BLaER1 (cell line): ENCODE results near the gene ZNF3.
A peak's percentile ranks its signal among the peaks of the same experiment; 100 is the strongest.
"Not testable (repeated sequence)": the region's sequence is repeated elsewhere in the genome, so short reads cannot be mapped to it uniquely, and the experiment has no call there.

Experiments
- H3K27ac ChIP-seq: shearing (Covaris generic); formaldehyde crosslinking; 2 replicates; pipeline ENCODE4 v1.8.1; 2022
- H3K27me3 ChIP-seq: shearing (Covaris generic); formaldehyde crosslinking; 2 replicates; pipeline ENCODE4 v1.8.1; 2022
- H3K36me3 ChIP-seq: shearing (Covaris generic); formaldehyde crosslinking; 2 replicates; pipeline ENCODE4 v1.8.1; 2022
- H3K4me1 ChIP-seq: shearing (Covaris generic); formaldehyde crosslinking; 2 replicates; pipeline ENCODE4 v1.8.1; 2022
- H3K4me2 ChIP-seq: shearing (Covaris generic); formaldehyde crosslinking; 2 replicates; pipeline ENCODE4 v1.8.1; 2022
- H3K4me3 ChIP-seq: shearing (Covaris generic); formaldehyde crosslinking; 2 replicates; pipeline ENCODE4 v1.8.1; 2022
- H3K9ac ChIP-seq: shearing (Covaris generic); formaldehyde crosslinking; 2 replicates; pipeline ENCODE4 v1.8.1; 2022
- H3K9me3 ChIP-seq: shearing (Covaris generic); formaldehyde crosslinking; 2 replicates; pipeline ENCODE4 v1.8.1; 2022
- H4K20me1 ChIP-seq: shearing (Covaris generic); formaldehyde crosslinking; 2 replicates; pipeline ENCODE4 v1.8.1; 2022
- Cebpa-rat ChIP-seq: shearing (Covaris generic); IDR thresholded peaks from 2 replicates; pipeline ENCODE4 v1.8.1; 2022

Gene ZNF3

DNA sequence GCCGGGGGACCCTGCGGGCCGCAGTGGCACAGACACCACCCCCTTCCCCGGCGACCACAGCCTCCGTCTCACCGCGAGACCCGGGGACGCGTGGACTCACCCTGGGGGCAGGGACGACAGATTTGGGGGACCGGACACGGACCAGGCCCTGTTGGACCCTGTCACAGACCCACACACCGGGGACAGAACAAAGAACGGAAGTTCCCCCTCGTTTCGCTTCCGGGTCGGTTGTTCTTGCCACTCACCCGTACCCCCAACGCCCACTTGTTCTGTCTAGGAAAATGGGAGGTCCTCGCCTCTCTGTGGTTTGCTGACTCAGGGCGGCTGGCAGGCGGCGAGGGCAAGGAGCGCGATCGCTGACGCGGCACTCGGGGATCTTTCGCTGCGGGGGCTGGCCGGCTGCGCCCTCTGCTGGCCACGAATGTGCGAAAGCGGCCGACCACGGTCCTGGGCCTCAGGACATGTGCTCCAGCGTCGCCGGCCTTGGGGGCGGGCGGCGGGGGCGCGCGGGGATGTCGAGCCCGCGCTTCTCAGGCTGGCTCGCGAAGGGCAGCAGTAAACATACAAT is at the start of gene ZNF3:
Gene ZNF3 (minus strand): TSS at position 189 of the 568 bp plus-strand sequence. CDS start 4,366 bp downstream, outside the sequence.
- TF ChIP-seq Cebpa-rat = no peak

DNA sequence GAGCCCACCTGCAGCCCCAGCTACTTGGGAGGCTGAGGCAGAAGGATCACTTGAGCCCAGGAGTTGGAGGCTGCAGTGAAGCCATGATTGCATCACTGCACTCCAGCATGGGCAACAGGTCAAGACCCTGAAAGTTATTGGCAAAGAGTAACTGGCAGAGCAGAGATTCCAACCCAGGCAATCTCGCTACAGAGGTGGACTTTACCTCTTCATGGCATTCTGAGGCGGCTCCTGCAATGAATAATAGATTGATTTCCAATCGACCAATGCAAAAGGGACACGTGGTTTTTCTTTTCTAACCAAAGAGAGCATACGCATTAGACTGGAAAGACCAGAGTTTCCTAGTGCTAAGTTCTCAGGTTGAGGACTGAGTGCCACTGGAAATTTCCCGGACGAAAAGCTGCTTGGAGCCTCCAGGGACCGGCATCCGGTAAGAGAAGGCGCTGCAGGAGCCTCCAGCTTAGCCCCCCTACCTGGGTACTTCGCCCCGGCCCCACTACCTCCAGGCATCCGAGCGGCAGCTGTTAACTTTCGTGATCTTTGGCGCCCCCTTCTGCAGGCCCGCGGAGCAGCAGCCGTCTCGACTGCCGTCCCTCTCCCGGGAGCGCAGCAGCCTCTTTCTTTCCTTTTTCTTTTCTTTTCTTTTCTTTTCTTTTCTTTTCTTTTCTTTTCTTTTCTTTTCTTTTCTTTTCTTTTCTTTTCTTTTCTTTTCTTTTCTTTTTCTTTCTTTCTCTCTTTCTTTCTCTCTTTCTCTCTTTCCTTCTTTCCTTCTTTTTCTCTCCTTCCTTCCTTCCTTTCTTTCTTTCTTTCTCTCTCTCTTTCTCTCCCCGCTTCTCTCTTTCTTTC is 49.3 kb upstream of the ZNF3 start:
- H3K27me3 ChIP-seq = peaks cover 23% of the 10 kb centered on the region; the same call in 1 of the 2 replicates
- H3K9ac ChIP-seq = no peak overlapping the region
- no peak overlapping the region for H3K4me3 ChIP-seq
- no peaks in the 10 kb centered on the region for H3K9me3 ChIP-seq
- H3K4me2 ChIP-seq = peak overlapping the region; percentile 45
- peaks cover 41% of the 10 kb centered on the region for H3K4me1 ChIP-seq
- H3K36me3 ChIP-seq = no peaks in the 10 kb centered on the region
- no peaks in the 10 kb centered on the region for H4K20me1 ChIP-seq
- TF ChIP-seq Cebpa-rat = 0 out of 2 replicates have a peak, but pooled peaks have one; percentile 53
- no peak overlapping the region for H3K27ac ChIP-seq

More for the DNA sequence above, at the start of gene ZNF3:
- H3K27ac ChIP-seq = peak within 1 kb of the TSS; percentile 99
- peaks cover 37% of the 10 kb centered on the region for H3K36me3 ChIP-seq
- H3K4me1 ChIP-seq = peaks cover 28% of the 10 kb centered on the region
- H3K27me3 ChIP-seq = peaks cover 13% of the 10 kb centered on the region
- H3K9ac ChIP-seq = peak within 1 kb of the TSS; percentile 99
- peaks cover 38% of the 10 kb centered on the region; the same call in 1 of the 2 replicates for H4K20me1 ChIP-seq
- H3K9me3 ChIP-seq = peaks cover 23% of the 10 kb centered on the region
- H3K4me3 ChIP-seq = peak within 1 kb of the TSS; percentile 93
- H3K4me2 ChIP-seq = peak within 1 kb of the TSS; percentile 86

DNA sequence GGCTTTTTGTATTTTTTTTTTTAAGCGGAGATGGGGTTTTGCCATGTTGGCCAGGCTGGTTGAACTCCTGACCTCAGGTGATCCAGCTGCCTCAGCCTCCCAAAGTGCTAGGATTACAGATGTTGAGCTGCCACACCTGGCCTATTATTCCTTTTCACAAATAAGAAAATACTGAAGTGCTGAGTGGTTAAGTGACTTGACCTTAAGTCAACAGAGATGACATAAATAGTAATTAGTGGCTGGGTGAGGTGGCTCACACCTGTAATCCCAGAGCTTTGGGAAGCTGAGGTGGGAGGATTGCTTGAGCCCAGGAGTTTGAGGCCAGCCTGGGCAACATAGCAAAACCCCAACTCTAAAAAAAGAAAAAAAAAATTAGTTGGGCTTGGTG is 48.7 kb upstream of the ZNF3 start:
- H3K4me1 ChIP-seq = peaks cover 47% of the 10 kb centered on the region
- H3K4me2 ChIP-seq = not testable (repeated sequence)

DNA sequence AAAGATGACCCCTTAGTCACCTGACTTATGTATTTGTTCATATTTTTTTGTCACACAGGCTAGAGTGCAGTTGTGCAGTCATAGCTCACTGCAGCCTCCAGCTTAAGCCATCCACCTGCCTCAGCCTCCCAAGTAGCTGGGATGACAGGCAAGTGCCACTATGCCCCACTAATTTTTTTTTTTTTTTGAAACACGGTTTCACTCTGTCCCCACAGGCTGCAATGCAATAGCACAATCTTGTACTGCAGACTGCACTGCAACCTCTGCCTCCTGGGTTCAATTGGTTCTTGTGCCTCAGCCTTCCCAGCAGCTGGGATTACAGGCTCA is 47.1 kb upstream of the ZNF3 start:
- Histone ChIP-seq H3K27me3 (peaks cover 23% of the 10 kb centered on the region; the same call in 1 of the 2 replicates), H3K9me3 (no peaks in the 10 kb centered on the region), H3K4me1 (peaks cover 63% of the 10 kb centered on the region), H3K9ac (no peak overlapping the region), H3K4me2 (peak overlapping the region; percentile 95), H3K27ac (no peak overlapping the region), H4K20me1 (no peaks in the 10 kb centered on the region), H3K36me3 (peaks cover 16% of the 10 kb centered on the region; the same call in 1 of the 2 replicates), H3K4me3 (no peak overlapping the region)
- TF ChIP-seq Cebpa-rat = no peak

More for the DNA sequence above, 48.7 kb upstream of the ZNF3 start:
- not testable (repeated sequence) for H3K9me3 ChIP-seq, H4K20me1 ChIP-seq, H3K9ac ChIP-seq, H3K27ac ChIP-seq, H3K4me3 ChIP-seq, H3K36me3 ChIP-seq
- peaks cover 23% of the 10 kb centered on the region; the same call in 1 of the 2 replicates for H3K27me3 ChIP-seq

DNA sequence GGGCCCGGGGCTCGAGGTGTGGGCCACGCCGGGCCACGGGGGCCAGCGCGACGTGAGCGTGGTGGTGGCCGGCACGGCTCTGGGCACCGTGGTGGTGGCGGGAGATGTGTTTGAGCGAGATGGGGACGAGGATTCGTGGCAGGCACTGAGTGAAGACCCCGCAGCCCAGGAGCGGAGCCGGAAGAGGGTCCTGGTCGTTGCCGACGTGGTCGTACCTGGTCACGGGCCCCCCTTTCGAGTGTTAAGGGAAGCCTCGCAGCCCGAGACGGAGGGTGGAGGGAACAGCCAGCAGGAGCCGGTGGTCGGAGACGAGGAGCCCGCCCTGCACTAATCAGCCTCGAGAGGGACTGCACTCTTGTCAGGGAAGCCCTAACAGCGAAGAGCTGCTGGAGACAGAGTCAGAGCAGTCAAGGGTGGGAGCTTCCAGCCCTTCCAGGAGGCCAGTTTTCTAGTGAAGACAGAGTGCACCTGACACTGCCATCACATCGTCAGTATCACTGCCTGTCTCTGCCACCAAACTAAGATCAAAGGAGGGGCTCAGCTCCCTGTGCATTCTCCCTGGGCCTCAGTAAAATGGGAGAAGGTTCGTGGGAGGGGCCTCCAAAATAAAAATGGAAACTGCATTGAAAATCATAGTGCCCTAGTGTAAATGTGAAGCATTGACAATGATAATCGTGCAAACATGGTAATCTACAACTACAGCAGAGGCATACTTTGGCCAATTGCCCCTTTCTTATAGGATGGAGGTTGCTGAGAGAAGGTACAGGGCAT is 46.5 kb upstream of the ZNF3 start:
- Histone ChIP-seq H3K9me3 (no peaks in the 10 kb centered on the region), H3K9ac (peak overlapping the region; percentile 85), H3K4me1 (peaks cover 65% of the 10 kb centered on the region), H4K20me1 (no peaks in the 10 kb centered on the region), H3K27me3 (peaks cover 23% of the 10 kb centered on the region; the same call in 1 of the 2 replicates), H3K27ac (peak overlapping the region; percentile 86), H3K4me3 (peak overlapping the region; percentile 86), H3K36me3 (peaks cover 18% of the 10 kb centered on the region; the same call in 1 of the 2 replicates), H3K4me2 (peak overlapping the region; percentile 95)
- TF ChIP-seq Cebpa-rat = no peak

DNA sequence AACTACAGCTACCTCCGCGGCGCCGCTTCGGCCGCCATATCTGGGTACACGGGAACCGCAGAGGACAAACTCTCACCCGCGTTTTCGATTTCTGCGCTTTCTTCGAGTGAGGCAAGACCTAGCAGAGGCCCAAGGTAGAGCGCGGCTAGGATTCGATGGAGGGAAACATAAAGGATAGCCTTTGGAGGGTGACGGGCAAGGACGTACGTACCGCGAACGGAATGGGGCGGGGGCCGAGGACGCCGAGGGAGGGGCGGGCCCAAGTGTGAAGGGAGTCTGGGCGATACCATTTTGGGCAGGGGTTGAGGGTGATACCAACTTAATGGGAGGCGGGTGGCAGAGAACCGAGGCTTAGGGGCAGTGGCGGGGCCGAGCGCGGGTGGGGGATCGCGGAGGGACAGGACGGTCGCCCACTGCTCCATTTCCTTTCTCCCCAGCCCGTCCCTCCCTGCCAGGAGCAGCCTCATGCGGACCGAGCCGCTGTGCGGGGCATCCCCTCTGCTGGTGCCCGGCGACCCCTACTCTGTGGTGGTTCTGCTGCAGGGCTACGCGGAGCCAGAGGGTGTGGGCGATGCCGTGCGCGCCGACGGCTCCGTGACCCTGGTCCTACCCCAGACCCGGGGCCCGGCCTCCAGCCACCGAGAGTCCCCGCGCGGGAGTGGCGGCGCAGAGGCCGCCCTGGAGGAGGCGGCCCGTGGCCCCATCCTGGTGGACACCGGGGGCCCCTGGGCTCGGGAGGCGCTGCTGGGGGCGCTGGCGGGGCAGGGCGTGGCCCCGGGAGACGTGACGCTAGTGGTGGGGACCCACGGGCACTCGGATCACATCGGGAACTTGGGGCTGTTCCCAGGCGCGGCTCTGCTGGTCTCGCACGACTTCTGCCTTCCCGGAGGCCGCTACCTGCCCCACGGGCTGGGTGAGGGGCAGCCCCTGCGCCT is 45.7 kb upstream of the ZNF3 start, which contains the start of gene MBLAC1:
Gene MBLAC1 (plus strand): TSS at position 37 of the 935 bp plus-strand sequence. CDS start 429 bp downstream, at position 466.
- no peaks in the 10 kb centered on the region for H3K9me3 ChIP-seq
- H4K20me1 ChIP-seq = no peaks in the 10 kb centered on the region
- H3K4me2 ChIP-seq = peak within 1 kb of the TSS; percentile 95
- peak within 1 kb of the TSS; percentile 86 for H3K4me3 ChIP-seq
- peaks cover 23% of the 10 kb centered on the region; the same call in 1 of the 2 replicates for H3K27me3 ChIP-seq
- no peak for TF ChIP-seq Cebpa-rat
- peaks cover 26% of the 10 kb centered on the region for H3K36me3 ChIP-seq
- H3K27ac ChIP-seq = peak within 1 kb of the TSS; percentile 86
- H3K4me1 ChIP-seq = peaks cover 57% of the 10 kb centered on the region
- H3K9ac ChIP-seq = peak within 1 kb of the TSS; percentile 85

DNA sequence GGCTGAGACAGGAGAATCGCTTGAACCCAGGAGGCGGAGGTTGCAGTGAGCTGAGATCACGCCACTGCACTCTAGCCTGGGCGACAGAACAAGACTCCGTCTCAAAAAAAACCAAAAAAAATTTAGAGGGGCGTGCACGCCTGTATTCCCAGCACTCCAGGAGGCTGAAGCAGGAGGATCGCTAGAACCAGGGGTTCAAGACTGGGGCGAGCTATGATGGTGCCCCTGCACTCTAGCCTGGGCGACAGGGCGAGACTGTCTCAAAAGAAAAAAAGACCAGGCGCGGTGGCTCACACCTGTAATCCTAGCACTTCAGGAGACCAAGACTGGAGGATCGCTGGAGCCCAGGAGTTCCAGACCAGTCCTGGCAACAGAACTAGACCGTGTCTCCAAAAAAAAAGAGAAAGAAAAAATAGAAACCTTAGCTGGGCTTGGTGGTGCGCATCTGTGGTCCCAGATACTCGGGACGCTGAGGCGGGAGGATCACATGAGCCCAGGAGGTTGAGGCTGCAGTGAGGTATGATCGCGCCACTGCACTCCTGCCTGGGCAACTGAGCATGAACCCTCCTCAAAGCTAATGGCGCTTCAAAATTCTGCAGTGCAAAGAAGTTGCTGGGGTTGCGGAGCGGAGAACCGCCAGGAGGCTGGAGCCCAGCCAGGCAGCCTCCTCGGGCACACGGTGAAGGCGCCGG is 44.9 kb upstream of the ZNF3 start:
- H3K4me1 ChIP-seq = peaks cover 49% of the 10 kb centered on the region

More for the DNA sequence above, 44.9 kb upstream of the ZNF3 start:
- Histone ChIP-seq H4K20me1 (no peaks in the 10 kb centered on the region), H3K36me3 (peaks cover 29% of the 10 kb centered on the region), H3K4me2 (peak overlapping the region; percentile 95), H3K27ac (peak overlapping the region; percentile 86), H3K9ac (peak overlapping the region; percentile 85), H3K4me3 (peak overlapping the region; percentile 86), H3K27me3 (peaks cover 23% of the 10 kb centered on the region; the same call in 1 of the 2 replicates), H3K9me3 (no peaks in the 10 kb centered on the region)
- no peak for TF ChIP-seq Cebpa-rat
